SK-N-SH treated with all-trans-retinoic acid at 6 μM for 48 hours (cell line): ENCODE results near the gene WSCD2.

Experiments
- ISL1 ChIP-seq: fragments of 250-450 bp; sonication (Bioruptor Pico); IDR thresholded peaks from 2 replicates; pipeline ENCODE4 v2.1.2; 2022; ENCODE audit warnings: mild to moderate bottlenecking, moderate library complexity
- TOX ChIP-seq: fragments of 250-450 bp; sonication (Bioruptor Pico); IDR thresholded peaks from 2 replicates; pipeline ENCODE4 v1.8.0; 2021; ENCODE audit warnings: mild to moderate bottlenecking, moderate library complexity, borderline replicate concordance
- ZFP3 ChIP-seq: fragments of 250-450 bp; sonication (Bioruptor Pico); IDR thresholded peaks from 2 replicates; pipeline ENCODE4 v1.5.0; 2020; ENCODE audit warnings: mild to moderate bottlenecking, moderate library complexity
- ZFP30 ChIP-seq: fragments of 450-650 bp; formaldehyde crosslinking; IDR thresholded peaks from 2 replicates; pipeline ENCODE4 v1.5.0; 2022; ENCODE audit warnings: mild to moderate bottlenecking, moderate library complexity
- TF ChIP-seq, protein P1 (sequence below): fragments of 250-450 bp; sonication (Bioruptor Pico); IDR thresholded peaks from 2 replicates; pipeline ENCODE4 v1.8.0; 2020; ENCODE audit warnings: mild to moderate bottlenecking, moderate library complexity, borderline replicate concordance

GRCh38 chr12:108110844-108111243 is 18.2 kb upstream of the WSCD2 start:
- TF ChIP-seq, protein P1, sequence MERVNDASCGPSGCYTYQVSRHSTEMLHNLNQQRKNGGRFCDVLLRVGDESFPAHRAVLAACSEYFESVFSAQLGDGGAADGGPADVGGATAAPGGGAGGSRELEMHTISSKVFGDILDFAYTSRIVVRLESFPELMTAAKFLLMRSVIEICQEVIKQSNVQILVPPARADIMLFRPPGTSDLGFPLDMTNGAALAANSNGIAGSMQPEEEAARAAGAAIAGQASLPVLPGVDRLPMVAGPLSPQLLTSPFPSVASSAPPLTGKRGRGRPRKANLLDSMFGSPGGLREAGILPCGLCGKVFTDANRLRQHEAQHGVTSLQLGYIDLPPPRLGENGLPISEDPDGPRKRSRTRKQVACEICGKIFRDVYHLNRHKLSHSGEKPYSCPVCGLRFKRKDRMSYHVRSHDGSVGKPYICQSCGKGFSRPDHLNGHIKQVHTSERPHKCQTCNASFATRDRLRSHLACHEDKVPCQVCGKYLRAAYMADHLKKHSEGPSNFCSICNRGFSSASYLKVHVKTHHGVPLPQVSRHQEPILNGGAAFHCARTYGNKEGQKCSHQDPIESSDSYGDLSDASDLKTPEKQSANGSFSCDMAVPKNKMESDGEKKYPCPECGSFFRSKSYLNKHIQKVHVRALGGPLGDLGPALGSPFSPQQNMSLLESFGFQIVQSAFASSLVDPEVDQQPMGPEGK (CRISPR knock-in tag), result no peak
- TF ChIP-seq ZFP3 (no peak), ZFP30 (CRISPR knock-in tag) (no peak), TOX (CRISPR knock-in tag) (no peak), ISL1 (CRISPR knock-in tag) (no peak)
